ENCODE measurements around the gene HAUS6. TPM values are rescaled to one million over a fixed set of nuclear protein-coding genes. Genes with fewer than 3 reads are reported as not detected.
"Not testable (repeated sequence)": the region's sequence is repeated elsewhere in the genome, so short reads cannot be mapped to it uniquely, and the experiment has no call there.

Gene HAUS6, protein sequence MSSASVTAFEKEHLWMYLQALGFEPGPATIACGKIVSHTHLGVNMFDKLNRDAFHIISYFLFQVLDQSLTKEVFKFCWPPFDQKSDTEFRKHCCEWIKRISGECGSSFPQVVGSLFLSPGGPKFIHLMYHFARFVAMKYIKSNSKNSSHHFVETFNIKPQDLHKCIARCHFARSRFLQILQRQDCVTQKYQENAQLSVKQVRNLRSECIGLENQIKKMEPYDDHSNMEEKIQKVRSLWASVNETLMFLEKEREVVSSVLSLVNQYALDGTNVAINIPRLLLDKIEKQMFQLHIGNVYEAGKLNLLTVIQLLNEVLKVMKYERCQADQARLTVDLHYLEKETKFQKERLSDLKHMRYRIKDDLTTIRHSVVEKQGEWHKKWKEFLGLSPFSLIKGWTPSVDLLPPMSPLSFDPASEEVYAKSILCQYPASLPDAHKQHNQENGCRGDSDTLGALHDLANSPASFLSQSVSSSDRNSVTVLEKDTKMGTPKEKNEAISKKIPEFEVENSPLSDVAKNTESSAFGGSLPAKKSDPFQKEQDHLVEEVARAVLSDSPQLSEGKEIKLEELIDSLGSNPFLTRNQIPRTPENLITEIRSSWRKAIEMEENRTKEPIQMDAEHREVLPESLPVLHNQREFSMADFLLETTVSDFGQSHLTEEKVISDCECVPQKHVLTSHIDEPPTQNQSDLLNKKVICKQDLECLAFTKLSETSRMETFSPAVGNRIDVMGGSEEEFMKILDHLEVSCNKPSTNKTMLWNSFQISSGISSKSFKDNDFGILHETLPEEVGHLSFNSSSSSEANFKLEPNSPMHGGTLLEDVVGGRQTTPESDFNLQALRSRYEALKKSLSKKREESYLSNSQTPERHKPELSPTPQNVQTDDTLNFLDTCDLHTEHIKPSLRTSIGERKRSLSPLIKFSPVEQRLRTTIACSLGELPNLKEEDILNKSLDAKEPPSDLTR
- 8.6 and 9.5 TPM in 2 replicates for total RNA-seq
- long read RNA-seq, full-length matches to known transcripts, result 15 of 66 reads
- long read RNA-seq, partial matches to known transcripts, result 44 of 66 reads
- long read RNA-seq, other reads (novel, unspliced or antisense), result 7 of 66 reads

GRCh38 chr9:19102631-19103345, at the start of gene HAUS6:
Gene HAUS6, minus strand, starts transcription at chr9:19102904. Its CDS starts 253 bp downstream, at chr9:19102651.
- TF ChIP-seq, protein P1, sequence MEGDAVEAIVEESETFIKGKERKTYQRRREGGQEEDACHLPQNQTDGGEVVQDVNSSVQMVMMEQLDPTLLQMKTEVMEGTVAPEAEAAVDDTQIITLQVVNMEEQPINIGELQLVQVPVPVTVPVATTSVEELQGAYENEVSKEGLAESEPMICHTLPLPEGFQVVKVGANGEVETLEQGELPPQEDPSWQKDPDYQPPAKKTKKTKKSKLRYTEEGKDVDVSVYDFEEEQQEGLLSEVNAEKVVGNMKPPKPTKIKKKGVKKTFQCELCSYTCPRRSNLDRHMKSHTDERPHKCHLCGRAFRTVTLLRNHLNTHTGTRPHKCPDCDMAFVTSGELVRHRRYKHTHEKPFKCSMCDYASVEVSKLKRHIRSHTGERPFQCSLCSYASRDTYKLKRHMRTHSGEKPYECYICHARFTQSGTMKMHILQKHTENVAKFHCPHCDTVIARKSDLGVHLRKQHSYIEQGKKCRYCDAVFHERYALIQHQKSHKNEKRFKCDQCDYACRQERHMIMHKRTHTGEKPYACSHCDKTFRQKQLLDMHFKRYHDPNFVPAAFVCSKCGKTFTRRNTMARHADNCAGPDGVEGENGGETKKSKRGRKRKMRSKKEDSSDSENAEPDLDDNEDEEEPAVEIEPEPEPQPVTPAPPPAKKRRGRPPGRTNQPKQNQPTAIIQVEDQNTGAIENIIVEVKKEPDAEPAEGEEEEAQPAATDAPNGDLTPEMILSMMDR (IDR thresholded peaks at IDR 0.05), result peak; percentile 53
- H3K27ac Mint-ChIP-seq (ENCODE audit: unreplicated experiment), result peak within 1 kb of the TSS; percentile 85
- peak within 1 kb of the TSS; percentile 93 for H3K4me3 Mint-ChIP-seq (ENCODE audit: unreplicated experiment)
- no peaks in the 10 kb centered on the region for H3K27me3 Mint-ChIP-seq (ENCODE audit: unreplicated experiment)
- peaks cover 22% of the 10 kb centered on the region for H3K4me1 Mint-ChIP-seq (ENCODE audit: unreplicated experiment)
- H3K9me3 Mint-ChIP-seq (ENCODE audit: unreplicated experiment), result no peaks in the 10 kb centered on the region
- peak; percentile 96 for DNase-seq (ENCODE audit: extremely low spot score, unreplicated experiment)
- no peaks in the 10 kb centered on the region for H3K36me3 Mint-ChIP-seq (ENCODE audit: unreplicated experiment)

DNA sequence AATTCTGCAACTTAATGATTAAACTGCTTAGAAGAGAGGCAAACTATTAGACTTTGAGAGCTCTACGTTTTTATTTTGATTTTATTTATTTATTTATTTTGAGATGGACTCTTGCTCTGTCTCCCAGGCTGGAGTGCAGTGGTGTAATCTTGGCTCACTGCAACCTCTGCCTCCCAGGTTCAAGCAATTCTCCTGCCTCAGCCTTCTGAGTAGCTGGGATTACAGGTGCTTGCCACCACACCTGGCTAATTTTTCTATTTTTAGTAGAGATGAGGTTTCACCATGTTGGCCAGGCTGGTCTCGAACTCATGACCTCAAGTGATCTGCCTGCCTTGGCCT, 49.4 kb upstream of the HAUS6 start:
- H3K9me3 Mint-ChIP-seq (ENCODE audit: unreplicated experiment); H3K4me1 Mint-ChIP-seq (ENCODE audit: unreplicated experiment); H3K36me3 Mint-ChIP-seq (ENCODE audit: unreplicated experiment); DNase-seq (ENCODE audit: extremely low spot score, unreplicated experiment); H3K27ac Mint-ChIP-seq (ENCODE audit: unreplicated experiment); H3K4me3 Mint-ChIP-seq (ENCODE audit: unreplicated experiment); H3K27me3 Mint-ChIP-seq (ENCODE audit: unreplicated experiment): not testable (repeated sequence)

DNA sequence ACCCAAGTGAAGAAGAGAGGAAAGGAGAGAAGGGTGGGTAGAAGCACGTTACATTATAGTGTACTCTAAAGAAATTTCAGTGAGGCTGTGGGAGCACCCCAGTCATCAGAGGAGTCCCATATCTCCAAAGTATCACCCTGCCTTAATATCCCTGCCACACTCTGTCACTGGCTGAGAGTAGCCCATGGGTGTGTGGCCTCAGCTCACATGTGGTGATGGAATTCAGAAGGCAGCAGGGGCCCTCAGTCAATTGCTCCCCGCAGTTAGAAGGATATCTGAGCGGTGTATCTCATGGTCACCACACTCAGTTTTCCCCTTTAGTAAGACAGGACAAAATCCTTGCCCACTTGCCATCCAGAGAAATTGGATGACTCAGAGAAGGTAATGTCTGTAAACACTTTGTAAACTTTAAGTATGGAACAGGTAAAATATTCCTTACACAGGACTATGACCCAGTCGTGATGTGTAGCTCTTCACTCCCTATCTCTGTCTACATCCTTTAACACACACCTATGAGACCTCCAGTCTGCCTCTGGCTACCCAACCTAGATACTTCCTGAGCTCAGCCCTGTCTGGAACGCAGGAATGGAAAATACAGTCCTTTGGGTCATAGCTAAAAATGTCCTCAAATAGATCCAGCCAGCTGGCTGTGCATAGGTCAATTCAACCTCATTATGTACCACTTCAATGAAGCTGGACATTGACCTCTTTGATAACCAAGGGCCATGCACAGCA, 48.9 kb upstream of the HAUS6 start:
- no peaks in the 10 kb centered on the region for H3K36me3 Mint-ChIP-seq (ENCODE audit: unreplicated experiment)
- no peak for DNase-seq (ENCODE audit: extremely low spot score, unreplicated experiment)
- TF ChIP-seq, protein P1 (IDR thresholded peaks at IDR 0.05), result no peak
- H3K9me3 Mint-ChIP-seq (ENCODE audit: unreplicated experiment), result no peaks in the 10 kb centered on the region
- H3K4me1 Mint-ChIP-seq (ENCODE audit: unreplicated experiment), result peaks cover 5% of the 10 kb centered on the region
- H3K27ac Mint-ChIP-seq (ENCODE audit: unreplicated experiment), result no peak overlapping the region
- no peak overlapping the region for H3K4me3 Mint-ChIP-seq (ENCODE audit: unreplicated experiment)
- H3K27me3 Mint-ChIP-seq (ENCODE audit: unreplicated experiment), result peaks cover 3% of the 10 kb centered on the region

GRCh38 chr9:19149230-19149629, 46.5 kb upstream of the HAUS6 start:
- no peaks in the 10 kb centered on the region for H3K36me3 Mint-ChIP-seq (ENCODE audit: unreplicated experiment)
- no peaks in the 10 kb centered on the region for H3K9me3 Mint-ChIP-seq (ENCODE audit: unreplicated experiment)
- peaks cover 5% of the 10 kb centered on the region for H3K4me1 Mint-ChIP-seq (ENCODE audit: unreplicated experiment)
- no peak overlapping the region for H3K4me3 Mint-ChIP-seq (ENCODE audit: unreplicated experiment)
- TF ChIP-seq, protein P1 (IDR thresholded peaks at IDR 0.05), result no peak
- H3K27ac Mint-ChIP-seq (ENCODE audit: unreplicated experiment), result no peak overlapping the region
- no peaks in the 10 kb centered on the region for H3K27me3 Mint-ChIP-seq (ENCODE audit: unreplicated experiment)
- DNase-seq (ENCODE audit: extremely low spot score, unreplicated experiment), result no peak

GRCh38 chr9:19148187-19148586, 45.5 kb upstream of the HAUS6 start:
- DNase-seq (ENCODE audit: extremely low spot score, unreplicated experiment), result no peak
- Mint-ChIP-seq H3K27ac (ENCODE audit: unreplicated experiment) (no peak overlapping the region), H3K36me3 (ENCODE audit: unreplicated experiment) (no peaks in the 10 kb centered on the region)

More at GRCh38 chr9:19148187-19148586, 45.5 kb upstream of the HAUS6 start:
- Mint-ChIP-seq H3K4me1 (ENCODE audit: unreplicated experiment) (peaks cover 5% of the 10 kb centered on the region), H3K9me3 (ENCODE audit: unreplicated experiment) (no peaks in the 10 kb centered on the region), H3K4me3 (ENCODE audit: unreplicated experiment) (no peak overlapping the region), H3K27me3 (ENCODE audit: unreplicated experiment) (no peaks in the 10 kb centered on the region)
- TF ChIP-seq, protein P1 (IDR thresholded peaks at IDR 0.05), result no peak

Measured in osteocyte (in vitro differentiated cells).